Measurements from ENCODE around the gene MYOF.
A peak's percentile ranks its signal among the peaks of the same experiment; 100 is the strongest.

MYOF gene

DNA sequence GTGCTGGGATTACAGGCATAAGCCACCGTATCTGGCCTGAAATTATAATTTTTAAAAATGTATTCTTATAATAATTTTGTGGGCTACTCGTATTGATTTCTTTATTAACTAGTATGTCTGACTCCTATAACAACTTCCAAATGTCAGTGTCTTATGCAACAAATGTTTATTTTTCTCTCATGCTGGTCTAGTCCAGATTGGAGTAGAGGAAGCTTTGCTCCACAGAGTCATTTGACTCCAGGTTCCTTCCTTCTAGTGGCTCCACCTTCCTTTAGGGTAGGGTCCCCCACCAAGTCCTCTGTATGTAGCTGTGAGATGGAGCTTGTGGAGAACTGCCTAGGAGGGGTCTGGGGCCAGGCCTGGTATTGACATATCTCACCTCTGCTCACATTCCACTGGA lies 22.9 kb upstream of the MYOF start:
- no peaks in the 10 kb centered on the region for H3K9me3 ChIP-seq (replicated peaks in 1 of 11)
- no peak for TF ChIP-seq Cebpa-rat (IDR thresholded peaks at IDR 0.05)
- H3K27ac ChIP-seq: no peak overlapping the region
- H3K4me3 ChIP-seq: no peak overlapping the region
- no peak overlapping the region for H3K4me2 ChIP-seq
- H4K20me1 ChIP-seq: peaks cover 0 to 6% (median 0%) of the 10 kb centered on the region in 11 experiments; a peak in 3 of 22 replicates
- H3K36me3 ChIP-seq: peaks cover 0 to 100% (median 75%) of the 10 kb centered on the region in 11 experiments; a peak in 20 of 22 replicates
- no peak overlapping the region for H3K9ac ChIP-seq
- H3K27me3 ChIP-seq: no peaks in the 10 kb centered on the region
- peaks cover 0 to 21% (median 7%) of the 10 kb centered on the region in 10 experiments; a peak in 11 of 20 replicates for H3K4me1 ChIP-seq

DNA sequence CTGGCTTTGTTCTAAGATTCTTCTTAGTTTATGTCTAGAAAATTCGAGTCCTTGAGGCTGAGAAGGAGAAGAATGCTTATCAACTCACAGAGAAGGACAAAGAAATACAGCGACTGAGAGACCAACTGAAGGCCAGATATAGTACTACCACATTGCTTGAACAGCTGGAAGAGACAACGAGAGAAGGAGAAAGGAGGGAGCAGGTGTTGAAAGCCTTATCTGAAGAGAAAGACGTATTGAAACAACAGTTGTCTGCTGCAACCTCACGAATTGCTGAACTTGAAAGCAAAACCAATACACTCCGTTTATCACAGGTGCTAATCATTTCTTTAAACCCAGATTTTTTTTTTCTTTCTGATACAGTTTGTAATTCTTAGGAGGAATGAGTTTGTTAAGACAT lies 20.9 kb upstream of the MYOF start:
- TF ChIP-seq Cebpa-rat (IDR thresholded peaks at IDR 0.05): no peak
- Histone ChIP-seq H3K4me2 (0 out of 22 replicates have a peak overlapping the region, but pooled peaks of 2 of the 11 experiments have one; percentile 23 to 25), H3K27me3 (no peaks in the 10 kb centered on the region), H3K27ac (no peak overlapping the region), H3K4me3 (no peak overlapping the region), H3K9me3 (replicated peaks in 1 of 11) (no peaks in the 10 kb centered on the region), H3K9ac (no peak overlapping the region), H4K20me1 (peaks cover 0 to 6% (median 0%) of the 10 kb centered on the region in 11 experiments; a peak in 3 of 22 replicates), H3K4me1 (peaks cover 5 to 33% (median 15%) of the 10 kb centered on the region in 10 experiments; a peak in 19 of 20 replicates), H3K36me3 (peaks cover 0 to 90% (median 70%) of the 10 kb centered on the region in 11 experiments; a peak in 20 of 22 replicates)

DNA sequence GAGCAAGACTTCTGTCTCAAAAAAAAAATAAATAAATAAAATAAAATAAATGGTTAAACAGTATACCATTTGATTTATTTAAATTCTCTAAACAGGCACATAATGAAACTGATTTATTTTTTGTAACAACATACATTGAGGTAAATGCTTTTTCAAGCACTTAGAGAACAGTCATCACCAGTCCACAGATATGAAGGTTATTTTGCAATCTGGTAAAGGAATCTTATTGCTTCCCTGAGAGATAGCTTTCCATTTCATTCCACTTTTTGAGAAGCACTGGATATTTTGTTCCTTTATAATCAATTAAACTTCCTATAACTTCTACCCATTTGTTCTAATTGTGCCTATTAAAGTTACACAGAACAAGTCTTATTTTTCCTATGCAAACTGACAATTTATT lies 19.5 kb upstream of the MYOF start:
- Histone ChIP-seq H3K4me2 (no peak overlapping the region), H3K4me1 (peaks cover 17 to 47% (median 29%) of the 10 kb centered on the region in 10 experiments), H3K4me3 (no peak overlapping the region), H3K36me3 (peaks cover 0 to 75% (median 57%) of the 10 kb centered on the region in 11 experiments; a peak in 20 of 22 replicates), H3K27me3 (no peaks in the 10 kb centered on the region), H3K27ac (no peak overlapping the region), H3K9ac (no peak overlapping the region), H3K9me3 (replicated peaks in 1 of 11) (no peaks in the 10 kb centered on the region), H4K20me1 (peaks cover 0 to 6% (median 0%) of the 10 kb centered on the region in 11 experiments; a peak in 3 of 22 replicates)
- no peak for TF ChIP-seq Cebpa-rat (IDR thresholded peaks at IDR 0.05)

DNA sequence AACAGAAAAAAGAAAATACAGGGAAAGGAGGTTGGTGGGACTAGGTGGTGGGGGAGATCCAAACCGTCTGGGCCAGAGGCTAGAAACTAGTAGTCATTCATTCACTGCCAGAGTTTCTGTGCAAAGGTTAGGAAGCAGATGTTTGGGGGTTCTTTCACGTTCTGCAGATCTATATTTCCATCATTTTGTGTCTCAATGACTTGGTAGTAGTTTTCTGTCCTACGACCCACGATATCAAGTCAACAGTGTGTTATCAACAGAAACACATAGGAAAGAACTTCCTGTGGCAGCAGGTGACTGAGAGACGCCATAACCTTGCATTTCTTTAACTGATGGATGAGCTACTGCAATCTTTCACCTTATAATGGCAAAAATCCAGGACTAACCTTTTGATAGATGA lies 16.0 kb upstream of the MYOF start:
- peaks cover 0 to 3% (median 0%) of the 10 kb centered on the region in 11 experiments; a peak in 1 of 22 replicates for H4K20me1 ChIP-seq
- no peak for TF ChIP-seq Cebpa-rat (IDR thresholded peaks at IDR 0.05)
- H3K27ac ChIP-seq: no peak overlapping the region
- H3K4me2 ChIP-seq: peak overlapping the region in 10 of 11 experiments; percentile 67 to 91 (median 88); a peak in 19 of 22 replicates
- H3K4me3 ChIP-seq: peak overlapping the region in 8 of 10 experiments; percentile 75 to 83 (median 79); a peak in 7 of 20 replicates
- H3K9ac ChIP-seq: 0 out of 22 replicates have a peak overlapping the region, but pooled peaks of 1 of the 11 experiments have one; percentile 2
- H3K4me1 ChIP-seq: peaks cover 17 to 52% (median 32%) of the 10 kb centered on the region in 10 experiments
- H3K27me3 ChIP-seq: 0 out of 22 replicates have a peak, but pooled peaks cover 0 to 3% (median 0%) of the 10 kb centered on the region in 11 experiments
- peaks cover 0 to 41% (median 23%) of the 10 kb centered on the region in 11 experiments; a peak in 18 of 22 replicates for H3K36me3 ChIP-seq
- no peaks in the 10 kb centered on the region for H3K9me3 ChIP-seq (replicated peaks in 1 of 11)

DNA sequence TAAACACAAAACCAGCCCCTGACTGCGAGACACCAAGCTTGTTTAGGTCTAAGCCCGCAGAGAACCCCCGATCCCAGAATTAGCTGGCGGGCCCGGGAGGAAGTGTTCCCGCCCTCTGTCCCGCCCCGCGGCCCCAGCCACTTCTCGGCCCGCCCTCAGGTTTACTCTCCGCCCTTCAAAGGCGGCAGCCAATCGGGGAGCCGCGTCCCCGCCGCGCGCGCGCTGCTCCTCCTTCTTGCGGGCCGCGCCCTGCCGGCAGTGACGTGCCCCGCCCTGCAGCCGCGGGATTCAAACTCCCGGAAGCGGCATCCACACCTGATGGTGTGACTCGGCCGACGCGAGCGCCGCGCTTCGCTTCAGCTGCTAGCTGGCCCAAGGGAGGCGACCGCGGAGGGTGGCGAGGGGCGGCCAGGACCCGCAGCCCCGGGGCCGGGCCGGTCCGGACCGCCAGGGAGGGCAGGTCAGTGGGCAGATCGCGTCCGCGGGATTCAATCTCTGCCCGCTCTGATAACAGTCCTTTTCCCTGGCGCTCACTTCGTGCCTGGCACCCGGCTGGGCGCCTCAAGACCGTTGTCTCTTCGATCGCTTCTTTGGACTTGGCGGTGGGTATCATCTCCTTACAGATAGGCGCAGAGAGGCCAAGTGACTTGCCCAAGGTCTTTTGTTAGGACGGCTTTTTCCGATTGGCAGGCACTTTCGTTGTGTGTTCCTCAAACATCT lies 14.3 kb upstream of the MYOF start, which contains the start of gene CEP55:
Gene CEP55, plus strand, starts transcription at position 291 of the 720 bp plus-strand sequence. CDS start 3,440 bp downstream, outside the sequence.
- Histone ChIP-seq H3K4me2 (peak within 1 kb of the TSS; percentile 79 to 94 (median 89)), H3K9me3 (replicated peaks in 1 of 11) (no peaks in the 10 kb centered on the region), H3K27ac (peak within 1 kb of the TSS in 10 of 11 experiments; percentile 47 to 90 (median 84); a peak in 20 of 22 replicates), H3K27me3 (0 out of 22 replicates have a peak, but pooled peaks cover 0 to 3% (median 0%) of the 10 kb centered on the region in 11 experiments), H3K9ac (peak within 1 kb of the TSS; percentile 35 to 89 (median 84); a peak in 21 of 22 replicates), H3K36me3 (peaks cover 0 to 24% (median 17%) of the 10 kb centered on the region in 11 experiments; a peak in 13 of 22 replicates), H3K4me3 (peak within 1 kb of the TSS; percentile 60 to 83 (median 77)), H4K20me1 (0 out of 22 replicates have a peak, but pooled peaks cover 0 to 3% (median 0%) of the 10 kb centered on the region in 11 experiments), H3K4me1 (peaks cover 17 to 37% (median 25%) of the 10 kb centered on the region in 10 experiments)
- no peak for TF ChIP-seq Cebpa-rat (IDR thresholded peaks at IDR 0.05)

DNA sequence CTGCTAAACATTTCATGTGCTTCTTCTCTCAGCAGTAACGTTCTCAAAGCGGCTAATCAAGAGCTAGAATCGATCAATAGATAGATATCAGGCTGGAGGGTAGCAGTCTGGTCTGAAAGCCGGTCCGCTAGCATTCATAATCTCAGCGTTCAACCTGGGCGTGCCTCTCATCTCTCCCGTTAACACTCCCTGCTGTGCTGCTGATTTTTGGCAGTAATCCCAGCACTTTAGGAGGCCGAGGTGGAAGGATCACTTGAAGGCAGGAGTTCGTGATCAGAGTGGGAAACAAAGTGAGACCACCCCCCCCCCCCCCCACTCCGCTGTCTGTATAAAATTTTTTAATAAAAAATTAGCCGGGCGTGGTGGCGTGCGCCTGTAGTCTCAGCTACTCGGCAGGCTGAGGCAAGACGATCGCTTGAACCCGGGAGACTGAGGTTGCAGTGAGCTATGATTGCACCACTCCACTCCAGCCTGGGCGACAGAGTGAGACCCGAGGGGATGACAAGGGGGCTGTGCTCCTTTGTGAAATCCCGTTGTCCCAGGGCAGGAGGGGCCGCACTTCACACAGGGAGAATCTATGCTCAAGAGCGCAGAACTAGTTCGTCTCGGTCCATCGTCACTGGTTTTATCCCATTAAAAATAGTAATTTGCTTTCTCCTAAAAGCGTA lies 13.7 kb upstream of the MYOF start:
- peak overlapping the region; percentile 76 to 91 (median 86) for H3K4me2 ChIP-seq
- H3K4me3 ChIP-seq: peak overlapping the region; percentile 60 to 83 (median 77)
- H3K9me3 ChIP-seq (replicated peaks in 1 of 11): no peaks in the 10 kb centered on the region

DNA sequence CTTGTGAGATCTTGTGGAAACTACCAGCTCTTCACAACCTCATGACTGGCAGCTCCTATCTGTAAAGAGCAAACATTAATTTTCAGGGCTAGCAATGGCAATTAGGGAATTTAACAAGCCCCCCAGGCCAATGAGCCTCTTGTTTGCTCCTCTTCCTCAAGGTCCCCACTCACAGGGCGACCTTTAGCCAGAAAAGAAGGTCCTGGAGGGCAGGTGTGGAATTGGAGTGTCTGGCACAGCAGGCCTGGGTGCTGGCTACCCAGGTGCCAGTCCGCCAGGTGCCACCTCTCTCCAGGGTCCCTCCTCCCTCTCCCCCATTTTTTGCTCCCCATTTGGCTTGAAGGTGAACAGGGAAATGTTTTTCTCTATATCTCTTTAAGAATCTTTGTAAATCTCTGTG lies 12.4 kb upstream of the MYOF start:
- Histone ChIP-seq H3K4me1 (peaks cover 17 to 32% (median 23%) of the 10 kb centered on the region in 10 experiments), H3K27ac (no peak overlapping the region), H3K36me3 (peaks cover 0 to 4% (median 1%) of the 10 kb centered on the region in 11 experiments; a peak in 9 of 22 replicates), H3K4me2 (no peak overlapping the region), H3K9ac (no peak overlapping the region), H3K27me3 (0 out of 22 replicates have a peak, but pooled peaks cover 0 to 3% (median 0%) of the 10 kb centered on the region in 11 experiments), H4K20me1 (no peaks in the 10 kb centered on the region), H3K4me3 (no peak overlapping the region), H3K9me3 (replicated peaks in 1 of 11) (no peaks in the 10 kb centered on the region)
- no peak for TF ChIP-seq Cebpa-rat (IDR thresholded peaks at IDR 0.05)

More for the DNA sequence above, 13.7 kb upstream of the MYOF start:
- peak in 2 of 11 experiments; percentile 37 to 59; a peak in 2 of 22 replicates for TF ChIP-seq Cebpa-rat (IDR thresholded peaks at IDR 0.05)
- Histone ChIP-seq H3K27ac (peak overlapping the region in 9 of 11 experiments; percentile 60 to 90 (median 82); a peak in 16 of 22 replicates), H3K9ac (peak overlapping the region; percentile 35 to 89 (median 84); a peak in 21 of 22 replicates), H3K36me3 (peaks cover 0 to 17% (median 13%) of the 10 kb centered on the region in 11 experiments; a peak in 13 of 22 replicates), H3K4me1 (peaks cover 17 to 34% (median 23%) of the 10 kb centered on the region in 10 experiments), H4K20me1 (0 out of 22 replicates have a peak, but pooled peaks cover 0 to 3% (median 0%) of the 10 kb centered on the region in 11 experiments), H3K27me3 (0 out of 22 replicates have a peak, but pooled peaks cover 0 to 3% (median 0%) of the 10 kb centered on the region in 11 experiments)

DNA sequence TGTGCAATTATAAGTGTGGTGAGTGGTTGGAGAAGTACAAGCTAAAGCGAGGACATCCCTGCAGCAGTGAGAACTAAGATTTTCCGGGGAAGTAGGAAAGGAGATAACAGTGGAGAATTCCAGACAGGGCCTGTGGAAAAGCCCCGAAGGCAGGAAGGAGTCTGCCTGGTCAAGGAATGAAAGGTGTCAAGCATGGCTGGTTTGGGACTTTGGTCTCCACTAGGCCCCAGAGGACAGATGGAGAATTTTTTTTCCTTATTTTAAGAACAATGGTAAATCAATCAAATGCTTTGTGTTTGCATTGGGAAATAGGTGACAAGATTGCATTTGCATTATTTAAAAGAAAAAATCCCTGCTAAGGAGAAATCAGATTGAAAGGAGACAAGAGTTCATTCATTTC lies 11.0 kb upstream of the MYOF start:
- Histone ChIP-seq H4K20me1 (no peaks in the 10 kb centered on the region), H3K36me3 (no peaks in the 10 kb centered on the region), H3K27me3 (0 out of 22 replicates have a peak, but pooled peaks cover 0 to 3% (median 0%) of the 10 kb centered on the region in 11 experiments), H3K4me2 (no peak overlapping the region), H3K4me3 (no peak overlapping the region), H3K27ac (no peak overlapping the region), H3K9ac (no peak overlapping the region), H3K9me3 (replicated peaks in 1 of 11) (no peaks in the 10 kb centered on the region), H3K4me1 (peaks cover 13 to 22% (median 17%) of the 10 kb centered on the region in 10 experiments)
- TF ChIP-seq Cebpa-rat (IDR thresholded peaks at IDR 0.05): no peak

All from BLaER1 treated with 17β-estradiol and CSF1 and Interleukin-3, amounts not matched to agents 10 nM and 100 nM (cell line).